Activated CD4-positive, alpha-beta T cell treated with anti-CD3 and anti-CD28 coated beads for 4 hours (primary cell): ENCODE measurements around the gene KXD1.
"Not testable (repeated sequence)": the region's sequence is repeated elsewhere in the genome, so short reads cannot be mapped to it uniquely, and the experiment has no call there.

Experiments
- DNase-seq, 2 donors: peaks; one replicate each; pipeline ENCODE4 v3.0.0-alpha.2; 2020

KXD1 gene

GRCh38 chr19:18557411-18558201 is at the start of gene KXD1:
Gene KXD1 (plus strand): TSS chr19:18557870. CDS start chr19:18562057, 4,187 bp downstream.
- DNase-seq, result peak; percentile 98 to 99

GRCh38 chr19:18508585-18508984 is 49.1 kb upstream of the KXD1 start:
- no peak for DNase-seq

DNA sequence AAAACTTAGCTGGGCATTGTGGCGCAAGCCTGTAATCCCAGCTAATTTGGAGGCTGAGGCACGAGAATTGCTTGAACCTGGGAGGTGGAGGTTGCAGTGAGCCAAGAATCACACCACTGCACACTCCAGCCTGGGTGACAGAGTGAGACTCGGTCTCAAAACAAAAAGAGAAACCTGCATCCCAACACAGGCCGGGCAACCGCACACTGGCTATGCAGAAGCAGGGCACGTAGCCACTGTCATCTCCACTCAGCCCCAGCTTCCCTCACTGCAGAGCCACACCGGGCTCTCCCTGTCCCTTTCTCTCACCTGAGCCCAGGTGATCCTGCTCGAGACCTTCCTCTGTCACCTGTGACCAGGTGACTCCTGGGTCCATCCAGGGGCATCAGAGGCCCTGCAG is 47.5 kb upstream of the KXD1 start:
- no peak for DNase-seq

GRCh38 chr19:18513868-18514267 is 43.8 kb upstream of the KXD1 start:
- no peak for DNase-seq

DNA sequence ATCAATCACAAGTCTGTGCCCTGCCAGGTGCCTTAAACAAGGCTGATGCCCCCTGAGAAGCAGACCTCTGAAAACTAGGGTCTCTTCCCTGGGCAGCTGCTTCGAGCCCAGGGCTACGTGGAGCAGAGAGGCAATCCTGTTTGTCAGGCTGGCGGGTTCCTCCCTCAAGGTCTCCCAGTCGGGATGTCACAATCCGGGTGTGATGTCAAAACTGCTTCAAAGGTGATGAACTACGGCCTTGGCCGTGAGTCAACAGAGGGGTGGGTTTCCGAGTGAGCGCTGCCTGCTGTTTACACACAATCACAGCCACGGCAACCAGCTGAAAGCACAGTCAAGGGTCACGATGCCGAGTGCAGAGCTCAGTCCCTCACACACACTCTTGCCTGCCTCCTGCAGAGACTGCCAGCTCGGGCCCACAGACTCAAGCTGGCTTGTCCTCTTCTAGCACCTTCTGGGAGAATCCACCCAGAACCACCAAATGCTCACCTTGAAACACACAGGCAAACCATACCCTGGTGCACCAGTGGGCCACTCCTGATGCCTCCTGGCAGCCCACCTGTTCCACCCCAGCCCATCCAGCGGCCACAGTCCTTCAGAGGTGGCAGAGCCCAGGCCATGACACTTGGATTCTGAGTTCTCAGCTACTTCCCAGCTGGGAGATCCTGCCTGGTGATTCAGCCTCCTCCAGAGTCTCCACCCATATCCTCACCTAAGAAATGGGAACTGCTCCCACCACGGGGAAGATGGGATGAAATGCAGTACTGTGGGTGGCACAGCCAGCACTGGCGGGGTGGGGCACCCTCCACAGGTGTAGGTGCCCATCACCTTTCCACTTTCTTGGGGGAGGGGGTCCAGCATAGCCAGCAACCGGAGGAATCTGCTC is 42.6 kb upstream of the KXD1 start:
- DNase-seq, result no peak

GRCh38 chr19:18515959-18516358 is 41.7 kb upstream of the KXD1 start:
- no peak for DNase-seq

GRCh38 chr19:18517606-18518005 is 40.1 kb upstream of the KXD1 start:
- DNase-seq, result no peak

- no peak for DNase-seq
Measured at GRCh38 chr19:18518639-18519038, 39.0 kb upstream of the KXD1 start.

- DNase-seq, result peak; percentile 59 to 63
Measured at GRCh38 chr19:18519962-18520847, 37.5 kb upstream of the KXD1 start.

DNA sequence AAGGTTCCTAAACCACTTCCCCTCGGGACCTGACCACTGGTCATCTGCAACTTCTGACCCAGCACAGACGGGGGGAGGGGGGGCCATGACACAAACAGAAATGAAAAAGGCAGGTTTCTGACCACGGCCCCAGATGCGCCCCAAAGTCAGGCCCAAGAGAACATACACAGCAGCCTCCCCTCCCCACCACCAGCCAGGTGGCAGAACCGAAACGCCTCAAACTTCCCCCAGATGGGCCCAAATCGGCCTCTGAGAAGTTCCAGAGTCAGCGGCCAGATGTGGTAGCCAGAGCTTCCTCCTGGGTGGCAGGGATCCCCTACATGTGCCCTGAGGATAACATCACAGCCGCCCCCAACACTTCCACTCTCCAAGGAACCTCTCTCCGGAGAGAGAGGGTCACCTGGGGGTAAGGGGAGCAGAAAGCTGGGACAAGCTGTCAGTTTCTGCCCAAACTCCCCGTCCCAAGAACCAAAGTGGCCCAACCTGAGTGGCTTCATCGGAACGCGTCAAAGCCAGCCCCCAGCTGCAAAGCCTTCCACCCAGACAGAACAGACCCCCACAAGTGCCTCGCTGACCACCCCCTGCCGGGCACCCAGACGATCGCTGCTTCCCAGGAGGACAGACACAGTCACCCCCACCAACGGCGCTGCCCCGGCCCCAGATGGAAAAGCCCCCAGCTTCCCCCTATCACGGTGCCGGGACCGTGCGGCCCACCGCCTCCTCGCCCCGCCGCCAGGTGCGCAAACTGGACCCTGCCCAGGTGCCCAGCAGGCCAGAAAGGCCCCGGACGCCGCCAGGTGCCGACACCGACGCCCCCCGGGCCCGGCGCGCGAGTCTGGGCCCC is 36.6 kb upstream of the KXD1 start:
- no peak for DNase-seq

GRCh38 chr19:18521692-18522123 is 36.0 kb upstream of the KXD1 start, which contains the start of gene ELL:
Gene ELL (minus strand): TSS chr19:18522070. CDS start chr19:18522055, 15 bp downstream.
- DNase-seq, result no peak

GRCh38 chr19:18522124-18522861 is 35.4 kb upstream of the KXD1 start:
- DNase-seq, result peak; percentile 100

- not testable (repeated sequence) for DNase-seq
Measured at GRCh38 chr19:18522862-18523440, 34.7 kb upstream of the KXD1 start.

GRCh38 chr19:18523841-18524240 is 33.8 kb upstream of the KXD1 start:
- DNase-seq, result no peak

DNA sequence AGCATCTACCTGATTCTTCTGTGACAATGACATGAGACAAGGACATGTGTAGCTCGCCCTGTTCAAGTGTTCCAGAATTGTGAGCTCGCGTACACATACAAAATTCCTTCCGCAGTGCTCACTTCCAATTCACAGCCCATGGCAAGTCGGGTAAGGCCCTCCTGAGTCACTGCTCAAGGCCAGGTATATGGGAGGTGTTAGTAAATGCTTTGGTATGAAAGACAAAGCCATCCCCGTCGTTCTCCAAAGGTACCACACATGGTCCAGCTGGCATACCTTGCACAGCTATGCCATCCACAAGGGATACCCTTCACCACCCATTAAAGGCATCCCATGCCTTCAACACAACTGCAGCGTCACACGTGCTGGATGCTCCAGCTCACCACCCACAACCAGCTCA is 31.4 kb upstream of the KXD1 start:
- no peak for DNase-seq

DNA sequence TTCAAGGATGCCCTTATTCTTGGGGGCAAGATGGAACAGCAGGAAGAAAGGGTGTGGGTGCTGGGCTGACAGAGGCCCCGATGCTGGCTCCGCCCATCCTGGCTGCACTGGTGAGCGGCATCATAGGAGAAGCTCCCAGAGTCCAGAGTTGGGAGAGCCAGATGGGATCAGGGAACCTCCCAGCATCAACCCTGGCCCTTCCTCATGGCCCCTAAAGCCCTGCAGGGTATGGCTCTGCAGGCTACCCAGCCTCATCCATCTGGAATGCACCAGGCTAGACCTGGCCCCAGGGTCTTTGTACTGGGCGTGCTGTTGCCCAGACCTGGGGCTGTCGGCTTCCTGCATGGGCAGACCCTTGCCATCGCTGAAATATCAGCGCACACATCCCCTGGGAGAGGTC is 27.9 kb upstream of the KXD1 start:
- DNase-seq, result no peak

DNA sequence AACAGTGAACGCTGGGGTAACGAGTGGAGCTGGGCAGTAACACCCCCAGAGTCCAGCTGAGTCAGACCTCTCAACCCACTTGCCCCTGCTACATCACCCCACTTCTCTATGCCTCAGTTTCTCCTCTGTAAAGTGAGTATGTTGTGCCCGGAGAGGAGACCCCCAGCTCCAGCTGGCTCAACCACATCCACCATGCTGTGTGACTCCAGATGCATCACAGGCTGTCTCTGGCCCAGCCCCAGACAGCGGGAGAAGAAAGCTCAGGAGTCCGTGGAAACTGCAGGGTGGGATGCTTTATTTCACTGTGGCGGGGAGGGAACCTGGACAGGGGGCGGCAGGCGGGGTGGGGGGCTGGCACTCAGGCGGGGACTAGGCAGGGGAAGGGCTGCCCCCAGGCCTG is 26.2 kb upstream of the KXD1 start:
- no peak for DNase-seq

- DNase-seq, result no peak
Measured at GRCh38 chr19:18532168-18532890, 25.3 kb upstream of the KXD1 start.

DNA sequence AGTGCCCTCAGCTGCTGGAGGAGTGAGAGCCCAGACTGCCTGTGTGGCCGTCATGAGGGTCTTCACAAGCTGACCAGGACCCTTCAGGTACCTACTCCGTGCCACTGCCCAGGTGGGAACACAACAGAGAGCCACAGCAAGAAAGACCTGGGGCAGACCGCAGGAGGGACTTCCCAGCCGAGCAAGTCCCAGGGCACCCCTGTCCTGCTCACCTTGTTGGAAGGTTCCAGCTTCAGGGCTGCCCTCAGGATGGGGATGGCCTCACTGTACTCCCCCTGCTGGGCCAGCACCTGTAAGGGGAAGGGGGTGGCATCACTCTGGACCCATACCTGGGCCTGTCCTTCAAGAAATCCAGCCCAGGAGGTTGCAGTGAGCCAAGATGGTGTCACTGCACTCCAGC is 24.6 kb upstream of the KXD1 start:
- DNase-seq, result no peak

- DNase-seq, result no peak
Measured at GRCh38 chr19:18536475-18536874, 21.2 kb upstream of the KXD1 start.
